ENCODE data around the gene WDR43.

Gene WDR43

GRCh38 chr2:28995765-28996750, 101.6 kb downstream of the WDR43 start:
- DNase-seq: no peak

- DNase-seq: no peak
Observed at GRCh38 chr2:28997237-28997846, 102.9 kb downstream of the WDR43 start.
